ENCODE results near the gene SYDE2. TPM values are rescaled to one million over a fixed set of nuclear protein-coding genes. Genes with fewer than 3 reads are reported as not detected.
"Not testable (repeated sequence)": the region's sequence is repeated elsewhere in the genome, so short reads cannot be mapped to it uniquely, and the experiment has no call there.

SYDE2 gene
- total and polyA plus RNA-seq, 2 donors (not counting 1 experiment from before 2014, with no cell fraction given): 3.6 to 7.4 TPM

DNA sequence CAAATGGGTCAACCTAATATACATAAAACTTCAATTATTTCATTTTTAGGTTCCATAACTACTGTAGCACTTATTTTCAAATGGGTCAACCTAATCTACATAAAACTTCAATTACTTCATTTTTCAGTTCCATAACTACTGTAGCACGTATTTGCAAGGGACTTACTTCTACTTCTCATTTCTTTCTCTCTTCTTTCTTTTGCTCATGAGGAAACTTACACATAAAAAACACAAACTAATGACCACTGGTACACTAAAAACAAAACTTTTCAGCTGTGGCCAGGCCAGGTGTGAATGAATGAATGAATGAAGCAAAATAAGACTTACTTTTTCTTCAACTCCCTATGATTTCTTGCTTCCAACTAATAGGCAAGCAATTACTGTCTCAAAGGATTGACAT lies 11.7 kb downstream of the SYDE2 start:
- Histone ChIP-seq H3K4me1 (ENCODE audit: control insufficient read depth, extremely low read depth, insufficient read depth, low read length) (no peaks in the 10 kb centered on the region), H3K27ac (ENCODE audit: insufficient read depth, low read length) (no peak overlapping the region), H3K9me3 (ENCODE audit: control insufficient read depth, insufficient read depth, low read depth, low read length) (no peaks in the 10 kb centered on the region), H3K4me2 (ENCODE audit: extremely low read depth, insufficient read depth, low read length) (no peak overlapping the region), H3K79me2 (ENCODE audit: control insufficient read depth, insufficient read depth, low read length) (no peaks in the 10 kb centered on the region), H3K9ac (ENCODE audit: insufficient read depth, low read length) (no peak overlapping the region), H2AFZ (ENCODE audit: low read length) (no peak overlapping the region), H3K27me3 (ENCODE audit: control insufficient read depth, insufficient read depth, low read length) (no peaks in the 10 kb centered on the region), H3K36me3 (ENCODE audit: control insufficient read depth, insufficient read depth, low read length) (peaks cover 2% of the 10 kb centered on the region), H4K20me1 (ENCODE audit: control insufficient read depth, extremely low read depth, insufficient read depth, low read length) (no peaks in the 10 kb centered on the region), H3K4me3 (replicated peaks in 1 of 4; ENCODE audit: control extremely low read depth in 1 of 4, insufficient read depth in 1 of 4, low read depth in 3 of 4, low read length in 4 of 4) (no peak overlapping the region)
- TF ChIP-seq EZH2 (IDR thresholded peaks at IDR 0.05; ENCODE audit: low read length, missing control alignments): no peak
- TF ChIP-seq, protein P1, sequence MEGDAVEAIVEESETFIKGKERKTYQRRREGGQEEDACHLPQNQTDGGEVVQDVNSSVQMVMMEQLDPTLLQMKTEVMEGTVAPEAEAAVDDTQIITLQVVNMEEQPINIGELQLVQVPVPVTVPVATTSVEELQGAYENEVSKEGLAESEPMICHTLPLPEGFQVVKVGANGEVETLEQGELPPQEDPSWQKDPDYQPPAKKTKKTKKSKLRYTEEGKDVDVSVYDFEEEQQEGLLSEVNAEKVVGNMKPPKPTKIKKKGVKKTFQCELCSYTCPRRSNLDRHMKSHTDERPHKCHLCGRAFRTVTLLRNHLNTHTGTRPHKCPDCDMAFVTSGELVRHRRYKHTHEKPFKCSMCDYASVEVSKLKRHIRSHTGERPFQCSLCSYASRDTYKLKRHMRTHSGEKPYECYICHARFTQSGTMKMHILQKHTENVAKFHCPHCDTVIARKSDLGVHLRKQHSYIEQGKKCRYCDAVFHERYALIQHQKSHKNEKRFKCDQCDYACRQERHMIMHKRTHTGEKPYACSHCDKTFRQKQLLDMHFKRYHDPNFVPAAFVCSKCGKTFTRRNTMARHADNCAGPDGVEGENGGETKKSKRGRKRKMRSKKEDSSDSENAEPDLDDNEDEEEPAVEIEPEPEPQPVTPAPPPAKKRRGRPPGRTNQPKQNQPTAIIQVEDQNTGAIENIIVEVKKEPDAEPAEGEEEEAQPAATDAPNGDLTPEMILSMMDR (conservative IDR thresholded peaks at IDR 0.05 in 1 of 2, IDR thresholded peaks at IDR 0.05 in 1 of 2; ENCODE audit: low read depth in 1 of 2, low read length in 2 of 2): no peak
- DNase-seq (ENCODE audit: low read depth in 2 of 2): no peak

DNA sequence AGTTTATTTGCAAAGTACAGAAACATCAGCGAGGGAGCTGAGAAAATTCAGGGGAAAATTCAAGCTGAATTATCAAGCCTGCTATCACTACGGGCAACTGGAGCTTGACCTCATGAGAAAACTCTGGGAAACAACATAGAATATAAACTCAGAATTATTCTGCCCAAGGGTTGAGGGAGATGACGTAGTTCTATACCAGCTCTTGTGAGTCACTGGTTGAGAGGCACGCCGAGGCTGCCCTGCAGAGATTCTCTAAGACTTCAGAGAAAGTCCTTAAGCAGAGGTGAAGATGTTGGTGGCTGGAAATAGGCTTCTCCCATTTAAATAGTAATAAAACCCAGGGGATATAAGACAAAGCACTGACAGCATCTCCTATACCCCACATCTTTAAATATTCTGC lies 12.3 kb downstream of the SYDE2 start:
- no peaks in the 10 kb centered on the region for H4K20me1 ChIP-seq (ENCODE audit: control insufficient read depth, extremely low read depth, insufficient read depth, low read length)
- no peak overlapping the region for H2AFZ ChIP-seq (ENCODE audit: low read length)
- H3K4me3 ChIP-seq (replicated peaks in 1 of 4; ENCODE audit: control extremely low read depth in 1 of 4, insufficient read depth in 1 of 4, low read depth in 3 of 4, low read length in 4 of 4): no peak overlapping the region
- no peak overlapping the region for H3K27ac ChIP-seq (ENCODE audit: insufficient read depth, low read length)
- H3K79me2 ChIP-seq (ENCODE audit: control insufficient read depth, insufficient read depth, low read length): no peaks in the 10 kb centered on the region
- TF ChIP-seq, protein P1 (conservative IDR thresholded peaks at IDR 0.05 in 1 of 2, IDR thresholded peaks at IDR 0.05 in 1 of 2; ENCODE audit: low read depth in 1 of 2, low read length in 2 of 2): no peak
- no peak for TF ChIP-seq EZH2 (IDR thresholded peaks at IDR 0.05; ENCODE audit: low read length, missing control alignments)
- H3K9ac ChIP-seq (ENCODE audit: insufficient read depth, low read length): no peak overlapping the region
- no peaks in the 10 kb centered on the region for H3K9me3 ChIP-seq (ENCODE audit: control insufficient read depth, insufficient read depth, low read depth, low read length)
- DNase-seq (ENCODE audit: low read depth in 2 of 2): no peak
- no peak overlapping the region for H3K4me2 ChIP-seq (ENCODE audit: extremely low read depth, insufficient read depth, low read length)
- H3K27me3 ChIP-seq (ENCODE audit: control insufficient read depth, insufficient read depth, low read length): no peaks in the 10 kb centered on the region
- H3K4me1 ChIP-seq (ENCODE audit: control insufficient read depth, extremely low read depth, insufficient read depth, low read length): no peaks in the 10 kb centered on the region
- peaks cover 2% of the 10 kb centered on the region for H3K36me3 ChIP-seq (ENCODE audit: control insufficient read depth, insufficient read depth, low read length)

DNA sequence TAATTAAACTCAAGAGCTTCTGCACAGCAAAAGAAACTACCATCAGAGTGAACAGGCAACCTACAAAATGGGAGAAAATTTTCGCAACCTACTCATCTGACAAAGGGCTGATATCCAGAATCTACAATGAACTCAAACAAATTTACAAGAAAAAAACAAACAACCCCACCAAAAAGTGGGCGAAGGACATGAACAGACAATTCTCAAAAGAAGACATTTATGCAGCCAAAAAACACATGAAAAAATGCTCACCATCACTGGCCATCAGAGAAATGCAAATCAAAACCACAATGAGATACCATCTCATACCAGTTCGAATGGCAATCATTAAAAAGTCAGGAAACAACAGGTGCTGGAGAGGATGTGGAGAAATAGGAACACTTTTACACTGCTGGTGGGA lies 13.8 kb downstream of the SYDE2 start:
- H2AFZ ChIP-seq (ENCODE audit: low read length); H3K9me3 ChIP-seq (ENCODE audit: control insufficient read depth, insufficient read depth, low read depth, low read length); H3K4me3 ChIP-seq (replicated peaks in 1 of 4; ENCODE audit: control extremely low read depth in 1 of 4, insufficient read depth in 1 of 4, low read depth in 3 of 4, low read length in 4 of 4); H3K4me2 ChIP-seq (ENCODE audit: extremely low read depth, insufficient read depth, low read length); H3K79me2 ChIP-seq (ENCODE audit: control insufficient read depth, insufficient read depth, low read length); H3K27ac ChIP-seq (ENCODE audit: insufficient read depth, low read length); DNase-seq (ENCODE audit: low read depth in 2 of 2); H3K9ac ChIP-seq (ENCODE audit: insufficient read depth, low read length); H4K20me1 ChIP-seq (ENCODE audit: control insufficient read depth, extremely low read depth, insufficient read depth, low read length); H3K36me3 ChIP-seq (ENCODE audit: control insufficient read depth, insufficient read depth, low read length); H3K4me1 ChIP-seq (ENCODE audit: control insufficient read depth, extremely low read depth, insufficient read depth, low read length); H3K27me3 ChIP-seq (ENCODE audit: control insufficient read depth, insufficient read depth, low read length): not testable (repeated sequence)

Measured in fibroblast of lung (primary cell).